CD4-positive, alpha-beta T cell treated with Interferon alpha-2 for 1 hour (primary cell): ENCODE results near the gene GLB1L3.
"Not testable (repeated sequence)": the region's sequence is repeated elsewhere in the genome, so short reads cannot be mapped to it uniquely, and the experiment has no call there.

Source experiments
- DNase-seq, 2 donors: peaks; one replicate each; pipeline ENCODE4 v3.0.0-alpha.2; 2020 to 2022

The GLB1L3 gene

DNA sequence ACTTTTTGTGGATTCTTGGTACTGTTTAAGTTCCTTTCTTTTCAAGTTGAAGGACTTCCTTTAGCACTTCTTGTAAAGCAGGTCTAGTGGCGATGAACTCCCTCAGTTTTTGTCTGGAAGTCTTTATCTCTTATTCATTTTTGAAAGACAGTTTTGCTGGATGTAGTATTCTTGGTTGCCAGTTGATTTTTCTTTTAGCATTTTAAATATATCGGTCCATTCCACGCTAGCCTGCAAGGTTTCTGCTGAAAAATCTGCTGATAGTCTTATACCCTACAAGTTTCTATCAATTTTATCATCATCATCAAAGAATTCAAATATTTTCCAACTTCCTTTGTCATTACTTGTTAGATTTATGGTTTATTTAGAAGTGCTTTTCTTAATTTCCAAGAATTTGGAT lies 40.9 kb downstream of the GLB1L3 start:
- no peak for DNase-seq

DNA sequence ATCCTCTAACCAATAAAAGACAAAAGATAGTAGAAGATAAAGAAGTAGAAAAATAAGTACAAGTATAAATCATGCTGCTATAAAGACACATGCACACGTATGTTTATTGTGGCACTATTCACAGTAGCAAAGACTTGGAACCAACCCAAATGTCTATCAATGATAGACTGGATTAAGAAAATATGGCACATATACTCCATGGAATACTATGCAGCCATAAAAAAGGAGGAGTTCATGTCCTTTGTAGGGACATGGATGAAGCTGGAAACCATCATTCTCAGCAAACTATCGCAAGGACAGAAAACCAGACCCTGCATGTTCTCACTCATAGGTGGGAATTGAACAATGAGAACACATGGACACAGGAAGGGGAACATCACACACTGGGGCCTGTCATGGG lies 45.2 kb downstream of the GLB1L3 start:
- not testable (repeated sequence) for DNase-seq

DNA sequence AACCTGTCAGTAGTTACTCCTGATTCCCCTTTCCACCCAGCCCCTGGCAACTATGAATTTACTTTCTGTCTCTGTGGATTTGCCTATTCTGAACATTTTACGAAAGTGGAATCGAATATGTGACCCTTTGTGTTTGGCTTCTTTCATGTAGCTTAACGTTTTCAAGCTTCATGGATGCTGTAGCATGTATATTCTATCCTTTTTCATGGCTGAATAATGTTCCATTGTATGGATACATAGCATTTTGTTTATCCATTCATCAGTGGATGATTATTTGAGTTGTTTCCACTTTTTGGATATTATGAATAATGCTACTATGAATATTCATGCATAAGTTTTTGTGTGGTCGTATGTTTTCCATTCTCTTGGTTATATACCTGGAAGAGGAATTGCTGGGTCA lies 46.4 kb downstream of the GLB1L3 start:
- DNase-seq = no peak

DNA sequence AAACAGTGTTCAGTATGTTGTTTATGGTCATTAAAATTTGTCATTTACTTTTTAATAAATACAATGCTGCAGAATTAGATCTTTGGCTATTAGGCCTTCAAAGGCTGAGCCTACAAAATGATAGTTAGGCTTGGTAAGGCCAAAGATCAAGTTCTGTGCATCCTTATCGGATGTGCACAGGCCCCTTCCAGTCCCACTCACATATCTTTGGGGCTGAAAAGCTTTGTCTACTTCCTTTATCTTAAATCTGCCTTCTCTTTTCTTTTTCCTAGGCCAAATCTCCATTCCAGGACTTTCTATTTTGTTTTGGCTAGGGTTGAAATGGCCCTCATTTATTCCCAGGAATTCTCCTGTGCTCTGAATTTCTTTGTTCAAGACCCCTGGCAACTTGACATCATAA lies 52.3 kb downstream of the GLB1L3 start:
- no peak for DNase-seq

DNA sequence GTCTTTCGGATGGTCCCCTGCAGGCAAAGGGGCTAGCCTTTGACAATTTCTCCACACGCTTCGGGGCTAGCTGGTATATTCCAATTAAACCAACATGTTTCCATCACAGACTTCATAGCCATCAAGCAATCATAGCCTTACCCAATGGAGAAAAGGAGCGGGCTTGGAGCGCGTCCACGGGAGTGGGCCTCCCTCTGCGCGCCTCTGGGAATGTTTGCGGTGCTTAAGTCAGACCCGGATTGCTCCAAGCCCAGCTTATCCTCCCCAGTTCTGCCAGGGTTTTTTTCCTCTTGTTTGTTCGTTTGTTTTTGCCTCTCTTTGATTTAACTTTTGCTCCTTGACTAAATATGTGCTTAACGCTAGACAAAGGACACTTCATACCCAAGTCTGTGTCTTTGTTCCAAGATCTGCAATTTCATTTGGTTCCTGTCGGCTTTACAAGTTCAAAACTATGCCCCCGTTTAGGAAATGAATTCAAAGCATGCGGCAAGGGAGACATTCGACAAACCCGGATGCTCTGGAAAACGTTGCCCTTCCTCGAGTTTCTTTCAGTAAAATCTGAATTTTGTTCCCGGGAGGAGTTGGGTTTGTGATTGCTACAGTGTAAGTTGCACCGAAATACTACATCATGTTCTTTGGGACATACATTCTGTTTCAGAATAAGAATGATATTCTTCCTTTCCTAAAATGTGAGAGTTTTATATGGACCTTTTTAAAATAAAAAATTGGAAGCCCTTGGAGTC lies 54.6 kb downstream of the GLB1L3 start:
- DNase-seq = no peak

DNA sequence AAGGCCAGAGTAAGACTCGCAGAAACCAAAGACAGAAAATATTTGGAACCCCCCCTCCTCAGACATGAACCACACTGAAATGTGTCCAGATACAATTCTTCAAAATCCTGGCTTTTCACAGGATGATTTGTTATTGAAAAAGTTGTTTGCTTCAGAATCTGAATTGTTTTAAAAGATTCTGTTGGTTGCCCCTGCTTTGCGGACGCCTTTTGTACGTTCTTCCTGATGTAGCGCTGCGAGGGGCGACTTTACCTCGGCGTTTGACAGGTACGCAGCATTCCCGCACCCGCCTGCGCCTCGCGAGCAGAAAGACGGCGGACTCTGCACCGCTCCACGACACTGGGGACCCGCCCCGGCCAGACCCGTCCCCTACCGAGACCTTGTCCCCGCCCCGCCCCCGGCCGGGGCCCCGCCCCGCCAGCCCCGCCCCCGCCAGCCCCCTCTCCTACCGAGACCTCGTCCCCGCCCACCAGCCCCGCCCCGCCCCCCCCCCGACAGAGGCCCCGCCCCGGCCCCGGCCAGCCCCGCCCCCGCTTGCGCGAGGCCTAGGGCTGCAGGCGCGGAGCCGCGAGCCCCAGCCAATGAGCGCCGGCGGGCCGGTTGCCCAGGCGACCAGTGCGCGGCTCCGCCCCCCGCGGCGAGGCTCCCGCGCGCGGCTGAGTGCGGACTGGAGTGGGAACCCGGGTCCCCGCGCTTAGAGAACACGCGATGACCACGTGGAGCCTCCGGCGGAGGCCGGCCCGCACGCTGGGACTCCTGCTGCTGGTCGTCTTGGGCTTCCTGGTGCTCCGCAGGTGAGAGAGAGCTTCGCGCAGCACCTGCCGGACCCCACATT lies 55.4 kb downstream of the GLB1L3 start, which contains the start of gene GLB1L2:
TSS of gene GLB1L2 (plus strand) at position 635 of the 835 bp plus-strand sequence. CDS start at position 709, 74 bp downstream.
- DNase-seq = peak; percentile 82 to 91

DNA sequence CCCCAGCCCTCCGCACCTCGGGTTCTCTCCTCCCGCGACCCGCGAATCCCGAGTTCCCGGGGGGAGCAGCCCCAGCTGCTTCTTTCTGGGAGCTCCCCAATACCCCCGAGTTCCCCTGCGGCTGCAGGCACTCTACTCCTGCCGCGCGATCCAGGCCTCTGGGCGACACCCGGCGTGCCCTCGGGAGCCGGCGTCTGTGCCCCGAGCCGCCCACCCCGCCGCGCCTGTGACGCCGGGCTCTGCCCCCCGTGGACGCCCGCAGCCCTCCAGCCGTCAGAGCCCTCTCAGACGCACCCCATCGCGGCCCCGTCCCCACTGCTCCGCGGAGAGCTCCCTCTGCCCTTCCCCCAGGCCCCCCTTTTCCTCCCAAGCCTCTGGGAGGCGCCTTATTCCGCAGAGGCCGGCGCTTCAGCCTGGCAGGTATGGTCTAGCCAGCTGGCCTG lies 56.0 kb downstream of the GLB1L3 start:
- peak in 1 of 2 donors; percentile 27 for DNase-seq

DNA sequence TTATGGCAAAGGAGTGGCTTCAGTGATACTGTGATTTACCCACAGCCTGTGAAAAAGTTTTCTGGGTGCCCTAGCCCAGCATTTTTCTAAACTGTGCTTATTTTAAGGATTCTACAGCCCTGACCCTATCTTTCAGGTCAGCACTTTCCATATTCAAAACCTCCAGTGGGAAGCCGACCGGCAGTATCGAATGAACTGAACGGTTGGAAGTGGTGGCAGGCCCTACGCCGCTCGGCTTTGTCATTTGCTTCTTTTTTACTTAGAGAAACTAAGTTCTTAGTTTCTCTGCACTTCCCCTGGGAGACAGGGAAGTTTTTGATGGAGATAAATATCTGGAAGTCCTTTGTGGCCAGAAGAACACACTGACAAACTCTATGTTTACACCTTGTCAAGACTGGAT lies 56.6 kb downstream of the GLB1L3 start:
- DNase-seq = no peak

DNA sequence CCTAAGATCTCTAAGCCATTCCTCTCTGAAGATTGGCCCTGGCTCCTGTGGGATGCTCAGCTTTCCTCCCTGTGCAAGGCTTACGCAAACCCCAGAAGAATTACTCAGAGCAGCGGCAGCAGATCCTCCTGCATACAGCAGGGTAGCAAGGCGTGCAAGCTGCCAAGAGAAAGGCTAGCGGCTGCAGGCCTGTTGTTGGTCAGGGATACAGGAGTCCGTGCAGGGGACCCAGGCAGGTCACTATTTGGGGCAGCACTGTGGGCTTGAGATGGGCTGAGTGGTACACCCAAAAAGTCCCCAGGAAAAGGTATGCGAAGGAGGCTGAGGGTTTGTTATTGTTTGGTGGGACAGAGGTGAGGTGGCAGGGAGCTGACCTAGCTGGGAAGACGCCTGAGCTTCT lies 57.1 kb downstream of the GLB1L3 start:
- no peak for DNase-seq

DNA sequence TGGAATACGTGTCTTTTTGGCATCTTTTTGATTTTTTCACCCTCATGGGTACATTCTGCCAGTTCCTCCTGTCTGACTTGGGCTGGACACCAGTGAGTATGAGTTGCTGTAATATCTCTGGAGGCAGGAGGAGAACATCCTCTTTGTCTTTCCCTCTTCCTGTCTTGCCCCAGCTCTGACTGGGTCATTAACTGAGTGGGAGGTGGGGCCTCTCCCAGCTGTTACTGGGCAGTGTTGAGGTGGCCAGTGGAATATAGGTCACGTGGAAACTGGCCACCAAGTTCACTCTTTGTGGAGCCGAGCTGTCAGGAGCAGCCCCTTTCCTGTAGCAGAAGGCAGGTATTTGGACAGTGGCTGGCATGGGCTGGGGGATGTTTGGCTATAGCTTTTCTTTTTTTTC lies 57.8 kb downstream of the GLB1L3 start:
- DNase-seq = no peak

DNA sequence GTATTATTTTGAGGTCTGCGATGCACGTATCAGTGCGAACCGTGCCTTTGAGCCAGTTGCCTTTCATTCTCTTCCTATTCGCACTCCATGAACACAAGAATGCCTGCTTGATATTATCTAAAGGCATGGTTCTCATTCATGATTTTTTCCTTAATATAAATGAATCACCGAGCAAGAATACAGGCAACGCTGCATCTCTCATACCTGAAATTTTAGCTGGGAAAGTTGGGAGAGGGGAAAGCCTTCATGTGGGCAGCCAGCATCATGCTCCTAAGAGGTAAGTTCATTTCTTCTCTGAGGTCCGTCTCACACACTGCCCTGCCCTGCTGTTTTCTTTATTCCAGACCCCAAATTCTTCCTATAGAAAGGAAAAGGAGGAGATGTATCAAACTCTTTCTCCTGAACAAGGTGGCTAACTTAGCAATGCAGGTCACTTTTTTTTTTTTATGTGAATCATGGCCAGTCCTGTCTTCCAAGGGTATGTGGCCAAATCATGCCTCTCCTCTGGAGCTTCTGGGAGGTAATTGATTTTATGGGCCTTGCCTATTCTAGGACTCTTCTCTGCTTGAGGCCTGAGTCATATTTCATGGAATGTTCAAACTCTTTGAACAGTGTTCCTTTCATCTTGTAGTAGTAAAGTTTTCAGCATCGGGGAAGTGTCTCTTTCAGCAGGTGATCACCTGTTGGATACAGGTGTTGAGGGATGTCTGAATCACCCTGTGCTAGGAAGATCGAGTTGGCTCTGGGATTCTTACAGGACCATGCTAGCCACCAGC lies 58.8 kb downstream of the GLB1L3 start:
- no peak for DNase-seq

DNA sequence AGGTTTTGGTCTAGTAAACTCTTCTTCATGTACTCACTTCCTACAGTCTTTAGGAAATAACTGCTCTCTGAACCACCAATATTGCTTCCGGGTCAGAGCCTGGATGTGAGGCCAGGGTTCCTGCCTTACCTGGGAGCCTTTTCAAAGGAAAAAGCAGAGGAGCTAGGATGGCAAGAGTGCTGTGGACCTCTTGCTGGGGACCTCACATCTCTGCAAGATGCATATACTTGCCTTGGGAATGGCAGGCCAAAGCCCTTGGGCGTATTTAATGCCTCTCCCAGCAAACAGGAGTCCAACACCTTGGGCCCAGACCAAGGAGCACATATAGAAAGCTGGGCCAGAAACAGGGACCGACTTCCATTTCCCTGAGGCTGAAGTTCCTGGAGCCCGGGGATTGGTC lies 60.9 kb downstream of the GLB1L3 start:
- no peak for DNase-seq

DNA sequence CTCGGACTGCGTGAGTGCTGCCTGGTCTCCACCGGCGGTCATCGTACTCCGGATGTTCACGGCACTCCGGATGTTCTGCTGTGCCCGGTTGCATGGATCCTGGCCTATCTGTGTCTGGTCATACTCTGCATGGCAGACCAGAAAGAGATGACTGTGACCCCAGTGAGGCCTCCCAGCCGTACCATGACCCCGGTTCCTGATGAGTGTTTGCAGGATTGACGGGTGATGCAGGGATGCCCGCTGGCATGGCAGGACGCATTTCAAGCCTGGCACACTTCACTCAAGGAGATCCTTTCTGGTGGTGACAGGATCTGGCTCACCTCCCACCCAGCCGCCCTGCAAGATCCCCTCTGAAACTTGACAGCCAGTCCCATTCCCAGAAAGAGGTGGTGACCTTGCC lies 61.9 kb downstream of the GLB1L3 start:
- DNase-seq = no peak

DNA sequence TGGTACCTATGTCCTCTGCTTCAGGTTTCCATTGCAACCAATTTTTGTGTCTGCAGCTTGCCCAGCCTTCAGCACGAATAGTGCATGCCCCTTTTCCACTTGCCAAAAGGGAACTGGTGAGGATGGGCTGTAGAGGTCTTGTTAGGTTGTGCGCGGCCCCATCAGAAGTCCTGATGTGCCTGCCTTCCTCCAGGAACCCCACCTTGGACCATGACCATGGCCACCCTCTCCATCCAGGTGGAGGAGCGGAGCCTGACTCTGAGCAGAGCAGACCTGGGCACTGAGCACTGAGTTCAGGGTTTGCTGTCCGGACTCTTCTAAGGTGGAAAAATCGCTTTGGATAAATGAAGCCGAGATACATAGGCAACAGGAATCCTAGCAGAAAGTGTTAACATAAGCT lies 62.5 kb downstream of the GLB1L3 start:
- DNase-seq = no peak

DNA sequence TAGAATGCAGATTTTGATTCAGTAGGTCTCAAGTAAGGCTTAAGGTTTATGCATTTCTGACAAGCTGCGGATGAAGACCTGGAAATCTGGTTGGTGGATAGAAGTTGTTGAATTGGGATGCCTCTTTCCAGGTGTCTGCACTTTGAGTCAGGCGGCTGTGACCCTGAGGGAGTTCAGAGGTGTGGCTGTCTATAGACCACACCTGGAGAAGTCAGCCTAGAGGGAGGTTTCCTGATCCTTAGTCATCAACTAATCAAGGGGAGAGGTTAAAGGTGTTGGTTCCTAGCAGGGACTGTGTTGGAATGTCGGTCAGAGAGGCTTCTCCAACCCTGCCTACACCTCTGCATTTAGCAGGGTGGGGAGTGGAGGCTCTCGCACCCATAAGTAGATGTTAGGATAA lies 63.6 kb downstream of the GLB1L3 start:
- no peak for DNase-seq

DNA sequence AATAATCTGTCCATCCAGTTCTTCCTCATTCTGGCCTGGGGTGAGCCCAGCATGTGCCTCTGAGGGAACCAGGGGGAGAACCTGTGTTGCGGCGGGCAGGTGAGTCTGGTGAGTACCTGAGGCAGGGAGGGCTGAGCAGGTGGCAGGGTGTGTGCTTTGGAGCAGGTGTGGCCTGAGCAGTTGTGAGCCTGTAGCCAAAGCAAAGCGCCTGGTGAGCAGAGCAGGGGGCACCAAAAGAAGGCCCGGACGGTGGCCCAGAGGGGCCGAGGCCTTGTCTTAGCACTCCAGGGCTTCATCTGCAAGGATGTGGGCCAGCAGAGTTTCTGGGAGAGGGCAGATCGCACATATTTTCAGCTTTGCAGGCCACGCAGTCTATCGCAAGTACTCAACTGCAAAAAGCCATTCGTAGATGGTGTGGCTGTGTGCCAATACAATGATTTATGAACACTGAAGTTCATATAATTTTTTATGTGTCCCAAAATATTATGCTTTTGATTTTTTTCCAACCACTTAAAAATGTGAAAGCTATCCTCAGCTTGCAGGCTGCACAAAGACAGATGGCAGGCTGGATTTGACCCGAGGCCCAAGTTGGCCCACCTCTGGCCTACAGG lies 64.3 kb downstream of the GLB1L3 start:
- no peak for DNase-seq

DNA sequence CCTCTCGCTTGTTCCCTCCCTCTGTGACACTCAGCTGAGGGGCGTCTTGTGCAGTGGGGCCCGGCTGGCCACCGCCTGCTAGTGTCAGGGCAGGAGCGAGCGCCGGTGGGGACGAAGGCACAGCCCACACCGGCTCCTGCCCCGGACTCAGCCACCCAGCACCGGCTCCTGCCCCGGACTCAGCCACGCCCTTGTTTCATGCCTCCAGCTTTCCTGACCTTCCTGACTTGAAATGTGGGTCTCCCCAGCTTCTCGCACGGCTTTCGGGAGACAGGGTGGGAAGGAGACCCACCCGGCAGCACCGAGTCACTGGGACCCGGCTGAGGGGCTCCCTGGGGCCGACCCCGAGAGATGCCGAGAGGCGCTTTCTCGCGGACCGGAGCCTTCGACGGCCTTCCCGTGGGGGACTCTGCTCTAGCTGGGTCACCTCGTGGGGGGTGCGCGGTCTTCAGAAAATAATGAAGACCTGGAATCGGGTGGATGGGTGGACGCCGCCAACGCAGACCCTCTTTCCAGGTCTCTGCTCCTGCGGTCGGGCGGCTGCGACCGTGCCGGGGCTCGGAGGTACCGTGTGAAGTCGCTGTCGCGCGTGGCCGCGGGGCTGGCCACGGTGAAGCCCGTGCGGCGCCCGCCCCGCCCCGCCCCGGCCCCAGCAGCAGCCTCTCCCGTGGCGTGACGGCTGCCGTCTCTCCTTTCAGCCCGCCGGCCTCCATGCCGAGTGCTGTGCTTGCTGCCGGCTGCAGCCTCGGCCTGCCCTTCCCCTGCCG lies 65.8 kb downstream of the GLB1L3 start:
- no peak for DNase-seq

DNA sequence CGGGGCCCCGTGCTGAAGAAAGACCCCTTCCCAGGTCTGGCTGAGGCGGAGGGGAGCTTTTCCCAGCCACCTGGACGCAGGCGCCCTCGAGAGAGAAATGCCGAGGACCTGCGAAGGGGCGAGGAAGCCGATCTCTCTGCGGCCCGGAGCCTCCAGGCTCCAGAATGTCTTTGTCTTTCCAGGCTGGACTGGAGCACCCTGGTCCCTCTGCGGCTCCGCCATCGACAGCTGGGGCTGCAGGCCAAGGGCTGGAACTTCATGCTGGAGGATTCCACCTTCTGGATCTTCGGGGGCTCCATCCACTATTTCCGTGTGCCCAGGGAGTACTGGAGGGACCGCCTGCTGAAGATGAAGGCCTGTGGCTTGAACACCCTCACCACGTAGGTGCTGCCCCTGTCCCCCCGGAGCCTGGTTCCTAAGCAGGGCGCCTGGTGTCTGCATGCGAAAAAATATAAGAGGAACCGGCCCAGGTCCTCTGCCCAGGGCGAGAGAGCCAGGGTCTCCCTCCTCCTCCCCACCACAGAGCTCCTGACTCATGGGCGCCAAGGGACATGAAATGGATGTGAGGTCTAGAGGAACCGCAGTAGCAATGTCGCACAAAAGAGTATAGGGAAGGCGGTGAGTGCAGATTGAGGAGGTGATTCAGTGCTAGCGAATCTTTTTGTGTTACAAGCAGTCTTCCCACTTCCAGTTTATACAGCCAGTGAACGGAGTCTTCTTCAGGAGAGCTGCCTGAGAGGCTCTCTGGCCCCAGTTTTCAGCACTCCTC lies 66.6 kb downstream of the GLB1L3 start:
- no peak for DNase-seq

DNA sequence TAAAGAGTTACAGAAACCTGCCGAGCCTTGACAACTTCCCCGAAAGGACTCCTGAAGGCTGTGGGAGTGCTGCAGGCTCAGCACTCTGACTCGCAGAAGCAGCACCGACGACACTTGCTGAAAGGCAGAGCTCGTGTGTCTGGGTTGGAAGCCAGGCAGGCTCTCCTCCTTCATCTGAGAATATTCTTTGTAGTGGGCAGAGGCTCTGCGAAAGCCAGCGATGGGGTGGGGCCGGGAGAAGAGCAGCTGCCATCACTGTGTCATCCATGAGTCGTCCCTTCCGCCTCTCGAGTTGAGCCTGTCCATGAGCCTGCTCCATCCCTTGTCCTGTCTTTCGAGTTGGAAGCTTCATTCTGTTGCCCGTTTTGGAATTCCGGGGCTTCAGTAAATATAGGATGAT lies 67.5 kb downstream of the GLB1L3 start:
- no peak for DNase-seq

DNA sequence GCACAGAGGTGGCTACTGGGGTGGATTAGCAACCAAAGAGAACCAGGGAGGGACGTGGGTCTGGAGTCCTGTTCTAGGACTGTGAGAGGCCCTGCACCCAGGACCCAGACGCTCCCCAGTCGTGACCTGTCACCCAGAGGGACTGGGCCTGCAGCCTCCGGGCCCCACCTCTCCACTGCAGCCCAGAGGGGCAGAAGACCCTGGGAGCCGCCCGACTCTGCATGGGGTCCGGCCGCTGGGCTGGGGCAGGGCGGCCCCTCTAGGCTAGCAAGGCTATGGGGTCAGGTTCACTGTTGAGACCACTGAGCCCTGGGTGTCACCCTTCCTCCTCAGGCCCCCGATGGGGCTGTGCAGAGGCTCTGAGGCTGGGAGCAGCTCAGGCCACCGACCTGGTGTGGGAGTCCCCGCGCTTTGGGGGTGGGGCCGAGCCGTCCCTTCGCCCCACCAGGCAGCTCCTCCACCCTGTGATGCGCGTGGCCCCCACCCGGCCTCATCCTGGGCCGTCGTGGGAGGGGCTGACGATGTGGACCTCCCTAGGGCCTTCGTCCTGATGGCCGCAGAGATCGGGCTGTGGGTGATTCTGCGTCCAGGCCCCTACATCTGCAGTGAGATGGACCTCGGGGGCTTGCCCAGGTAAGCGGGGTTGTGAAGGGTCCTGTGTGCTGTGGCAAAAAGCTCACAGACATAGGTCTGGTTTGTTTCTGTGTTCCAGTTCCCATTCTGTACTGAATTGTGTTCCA lies 68.5 kb downstream of the GLB1L3 start:
- not testable (repeated sequence) for DNase-seq

DNA sequence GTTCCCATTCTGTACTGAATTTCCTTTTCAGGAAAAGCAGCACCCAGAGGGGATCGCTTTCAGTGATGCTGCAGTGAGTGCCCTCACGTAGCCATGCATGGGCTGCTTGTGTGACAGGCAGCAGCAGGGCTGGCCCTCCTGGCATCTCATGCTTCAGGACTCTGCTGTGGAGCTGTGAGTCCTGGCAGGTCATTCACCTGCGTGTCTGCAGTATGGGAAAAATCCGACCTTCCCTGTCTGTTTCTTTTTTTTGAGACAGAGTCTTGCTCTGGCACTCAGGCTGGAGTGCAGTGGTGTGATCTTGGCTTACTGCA lies 69.0 kb downstream of the GLB1L3 start:
- DNase-seq = no peak
